ENCODE data around the gene IFNK. TPM values are rescaled to one million over a fixed set of nuclear protein-coding genes. Genes with fewer than 3 reads are reported as not detected.

The IFNK gene
- total RNA-seq, 4 donors from 2014 or later = not detected

DNA sequence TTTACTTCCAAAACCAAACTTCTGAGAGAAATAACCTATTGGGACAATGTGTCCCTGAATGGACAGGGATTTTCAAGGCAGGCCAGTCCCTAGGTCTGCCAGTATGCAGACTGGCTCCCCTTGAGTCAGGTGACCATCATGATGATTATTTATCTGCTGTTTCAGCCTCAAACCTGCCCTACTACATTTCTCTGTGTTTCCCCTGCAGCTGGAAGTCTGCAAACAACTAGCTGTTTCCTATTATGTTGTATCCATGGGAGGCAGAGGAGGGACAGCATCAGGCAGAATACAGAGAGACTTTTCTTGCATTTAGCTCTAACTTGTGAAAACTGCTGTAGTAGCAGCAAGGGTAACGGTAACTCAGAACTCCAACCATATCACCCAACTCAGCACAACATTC lies 36.2 kb upstream of the IFNK start:
- Histone ChIP-seq H3K27me3 (no peaks in the 10 kb centered on the region), H3K36me3 (no peaks in the 10 kb centered on the region), H3K4me3 (no peak overlapping the region), H3K27ac (no peak overlapping the region), H3K9me3 (no peaks in the 10 kb centered on the region), H3K4me1 (no peaks in the 10 kb centered on the region)
- no peak for TF ChIP-seq POLR2A (IDR thresholded peaks at IDR 0.05)
- TF ChIP-seq, protein P1, sequence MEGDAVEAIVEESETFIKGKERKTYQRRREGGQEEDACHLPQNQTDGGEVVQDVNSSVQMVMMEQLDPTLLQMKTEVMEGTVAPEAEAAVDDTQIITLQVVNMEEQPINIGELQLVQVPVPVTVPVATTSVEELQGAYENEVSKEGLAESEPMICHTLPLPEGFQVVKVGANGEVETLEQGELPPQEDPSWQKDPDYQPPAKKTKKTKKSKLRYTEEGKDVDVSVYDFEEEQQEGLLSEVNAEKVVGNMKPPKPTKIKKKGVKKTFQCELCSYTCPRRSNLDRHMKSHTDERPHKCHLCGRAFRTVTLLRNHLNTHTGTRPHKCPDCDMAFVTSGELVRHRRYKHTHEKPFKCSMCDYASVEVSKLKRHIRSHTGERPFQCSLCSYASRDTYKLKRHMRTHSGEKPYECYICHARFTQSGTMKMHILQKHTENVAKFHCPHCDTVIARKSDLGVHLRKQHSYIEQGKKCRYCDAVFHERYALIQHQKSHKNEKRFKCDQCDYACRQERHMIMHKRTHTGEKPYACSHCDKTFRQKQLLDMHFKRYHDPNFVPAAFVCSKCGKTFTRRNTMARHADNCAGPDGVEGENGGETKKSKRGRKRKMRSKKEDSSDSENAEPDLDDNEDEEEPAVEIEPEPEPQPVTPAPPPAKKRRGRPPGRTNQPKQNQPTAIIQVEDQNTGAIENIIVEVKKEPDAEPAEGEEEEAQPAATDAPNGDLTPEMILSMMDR (IDR thresholded peaks at IDR 0.05) = no peak
- DNase-seq = no peak
- intact Hi-C loops (cut with DNase I; ENCODE audit: low total_unique reads) = no loop called here

DNA sequence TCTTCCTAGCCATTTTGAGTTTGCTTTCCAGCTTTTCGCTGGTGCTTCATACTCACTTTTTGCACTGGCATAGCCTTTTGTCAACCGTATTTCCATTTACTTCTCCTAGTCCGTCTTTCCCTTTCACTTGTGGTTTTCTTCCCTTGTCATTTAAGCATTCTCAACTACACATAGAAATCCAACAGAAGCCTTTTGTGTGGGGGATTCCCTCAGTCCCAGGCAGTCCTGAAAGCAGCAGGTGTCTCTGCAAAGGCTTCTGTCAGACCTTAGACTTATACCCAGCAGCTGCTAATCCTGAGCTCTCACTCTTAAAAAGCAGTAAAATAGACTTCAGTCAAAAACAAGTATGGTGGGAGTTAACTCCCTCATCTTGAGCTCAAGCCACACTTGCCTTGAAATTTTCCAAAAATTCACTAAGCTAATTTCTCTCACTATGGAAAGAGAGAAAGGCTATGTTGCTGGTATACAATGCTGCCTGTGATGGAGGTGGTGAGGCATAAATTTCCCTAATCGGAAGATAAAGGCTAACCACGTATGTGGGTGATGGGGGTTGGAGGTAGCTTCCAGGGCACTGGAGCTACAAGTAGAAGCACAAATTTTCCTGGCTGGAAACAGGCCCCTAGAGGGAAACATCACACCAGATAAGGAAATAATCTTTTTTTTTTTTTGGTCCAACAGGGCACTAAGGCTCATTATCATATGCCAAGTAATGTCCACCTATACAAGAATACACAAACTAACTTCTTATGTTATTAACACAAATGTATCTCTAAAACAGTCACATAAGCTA lies 34.8 kb upstream of the IFNK start:
- peak overlapping the region in 1 of 2 donors; percentile 10 for H3K27ac ChIP-seq
- no peaks in the 10 kb centered on the region for H3K36me3 ChIP-seq
- H3K27me3 ChIP-seq = no peaks in the 10 kb centered on the region
- H3K4me3 ChIP-seq = no peak overlapping the region
- no peaks in the 10 kb centered on the region for H3K4me1 ChIP-seq
- TF ChIP-seq POLR2A (IDR thresholded peaks at IDR 0.05) = no peak
- TF ChIP-seq, protein P1 (IDR thresholded peaks at IDR 0.05) = no peak
- H3K9me3 ChIP-seq = no peaks in the 10 kb centered on the region
- intact Hi-C loops (cut with DNase I; ENCODE audit: low total_unique reads) = no loop called here
- DNase-seq = no peak

DNA sequence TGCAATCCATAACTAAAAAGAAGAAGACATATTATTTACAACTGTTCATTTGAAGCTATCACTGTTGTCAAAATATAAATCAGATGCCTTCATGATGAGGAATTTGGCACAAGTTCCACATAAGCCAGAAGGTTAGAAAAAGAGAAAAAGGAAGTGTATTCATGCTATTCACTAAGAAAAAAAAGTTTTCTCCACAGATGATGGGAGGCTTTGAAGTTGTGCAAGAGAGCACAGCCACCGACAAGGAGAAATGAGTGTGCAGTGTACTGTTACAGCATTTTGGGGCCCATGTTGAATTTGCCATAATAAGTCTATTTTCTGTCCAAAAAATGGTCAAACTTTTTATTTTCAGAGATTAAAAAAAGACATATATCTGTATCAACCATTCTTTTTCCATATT lies 32.9 kb upstream of the IFNK start:
- H3K4me3 ChIP-seq = no peak overlapping the region
- TF ChIP-seq, protein P1 (IDR thresholded peaks at IDR 0.05) = no peak
- no peak for TF ChIP-seq POLR2A (IDR thresholded peaks at IDR 0.05)
- H3K27me3 ChIP-seq = no peaks in the 10 kb centered on the region
- H3K27ac ChIP-seq = no peak overlapping the region
- no peaks in the 10 kb centered on the region for H3K36me3 ChIP-seq
- H3K9me3 ChIP-seq = no peaks in the 10 kb centered on the region
- DNase-seq = no peak
- intact Hi-C loops (cut with DNase I; ENCODE audit: low total_unique reads) = no loop called here
- H3K4me1 ChIP-seq = no peaks in the 10 kb centered on the region

DNA sequence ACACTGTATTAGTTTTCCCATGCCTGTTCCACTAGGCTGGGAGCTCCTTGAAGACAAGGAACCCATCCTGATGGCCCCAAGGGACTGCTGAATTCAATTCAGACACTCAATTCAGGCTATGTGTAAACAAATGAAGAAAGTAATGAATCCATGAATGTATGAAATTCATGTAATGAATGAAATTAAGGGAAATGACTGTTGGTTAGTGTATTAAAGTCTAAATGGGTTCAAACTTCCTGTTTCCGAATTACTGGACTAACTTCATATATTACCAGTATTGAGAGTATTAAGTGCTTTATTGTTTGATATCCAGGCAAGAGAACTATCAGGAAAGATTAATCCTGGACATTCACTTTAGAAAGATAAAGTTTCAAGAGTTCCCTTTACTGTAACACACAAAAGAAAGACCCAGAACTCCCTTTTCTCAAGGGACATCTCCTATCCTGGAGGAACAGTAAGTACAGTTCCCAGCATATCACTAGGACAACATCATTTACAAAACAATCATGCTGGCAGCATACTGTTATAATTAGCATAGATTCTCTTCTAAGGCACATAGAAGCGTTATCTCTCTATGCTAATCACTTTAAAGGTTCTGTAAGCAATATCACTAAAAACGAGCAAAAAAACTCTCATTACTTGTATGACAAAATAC lies 28.5 kb upstream of the IFNK start:
- TF ChIP-seq, protein P1 (IDR thresholded peaks at IDR 0.05) = no peak
- no peak for TF ChIP-seq POLR2A (IDR thresholded peaks at IDR 0.05)
- DNase-seq = no peak
- H3K4me1 ChIP-seq = peaks cover 0 to 6% of the 10 kb centered on the region in 2 donors
- intact Hi-C loops (cut with DNase I; ENCODE audit: low total_unique reads) = no loop called here
- no peaks in the 10 kb centered on the region for H3K9me3 ChIP-seq
- H3K27me3 ChIP-seq = no peaks in the 10 kb centered on the region
- no peaks in the 10 kb centered on the region for H3K36me3 ChIP-seq
- H3K27ac ChIP-seq = no peak overlapping the region
- H3K4me3 ChIP-seq = no peak overlapping the region

DNA sequence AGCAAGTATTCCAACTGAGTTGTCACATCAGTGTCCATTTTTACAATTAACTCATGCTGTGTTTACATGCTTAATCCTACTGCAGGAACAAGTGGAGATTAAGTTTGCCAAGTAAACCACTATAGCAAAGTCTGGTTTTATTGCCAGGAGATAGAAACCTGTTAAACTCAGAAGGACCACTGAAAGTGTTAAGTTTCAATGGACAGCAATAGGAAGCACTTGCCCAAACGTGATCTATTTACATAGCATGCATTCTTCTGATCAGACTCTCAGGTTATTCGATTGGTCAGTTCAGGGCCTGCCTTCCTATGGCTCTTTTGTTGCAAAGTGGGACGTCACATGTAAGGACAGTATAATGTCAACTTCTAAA lies 28.0 kb upstream of the IFNK start:
- Histone ChIP-seq H3K27ac (no peak overlapping the region), H3K9me3 (no peaks in the 10 kb centered on the region), H3K4me1 (peaks cover 0 to 6% of the 10 kb centered on the region in 2 donors), H3K36me3 (no peaks in the 10 kb centered on the region), H3K27me3 (no peaks in the 10 kb centered on the region), H3K4me3 (no peak overlapping the region)
- TF ChIP-seq, protein P1 (IDR thresholded peaks at IDR 0.05) = no peak
- TF ChIP-seq POLR2A (IDR thresholded peaks at IDR 0.05) = no peak
- intact Hi-C loops (cut with DNase I; ENCODE audit: low total_unique reads) = no loop called here
- DNase-seq = no peak

Measured in uterus (tissue), 4 donors.